ENCODE results near the gene TARBP2.
A peak's percentile ranks its signal among the peaks of the same experiment; 100 is the strongest.

The TARBP2 gene

DNA sequence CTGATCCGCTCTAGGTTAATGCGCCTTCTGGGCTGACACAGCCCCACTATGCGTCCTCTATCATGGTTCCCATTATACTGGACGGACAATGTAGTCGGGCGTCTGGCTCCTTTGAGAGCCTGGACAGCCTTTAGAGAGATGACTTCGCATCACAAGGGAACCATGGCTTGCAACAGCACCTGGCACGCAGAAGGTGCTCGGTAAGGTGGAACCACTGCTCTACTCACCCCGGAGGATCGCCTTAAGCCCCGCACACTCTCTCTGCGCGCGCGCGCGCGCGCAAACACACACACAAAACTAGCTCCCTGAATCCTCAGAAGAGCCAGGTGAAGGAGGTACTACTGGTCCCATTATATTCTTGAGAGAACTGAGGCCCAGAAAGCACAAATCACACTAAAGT is 8.9 kb upstream of the TARBP2 start:
- in situ Hi-C loops (cut with HindIII; ENCODE audit: low pct_ligation_motif_present, low pct_unique_long_range_greater_than_20kb, low sequenced_read_pairs) = no loop called here
- DNase-seq = no peak

DNA sequence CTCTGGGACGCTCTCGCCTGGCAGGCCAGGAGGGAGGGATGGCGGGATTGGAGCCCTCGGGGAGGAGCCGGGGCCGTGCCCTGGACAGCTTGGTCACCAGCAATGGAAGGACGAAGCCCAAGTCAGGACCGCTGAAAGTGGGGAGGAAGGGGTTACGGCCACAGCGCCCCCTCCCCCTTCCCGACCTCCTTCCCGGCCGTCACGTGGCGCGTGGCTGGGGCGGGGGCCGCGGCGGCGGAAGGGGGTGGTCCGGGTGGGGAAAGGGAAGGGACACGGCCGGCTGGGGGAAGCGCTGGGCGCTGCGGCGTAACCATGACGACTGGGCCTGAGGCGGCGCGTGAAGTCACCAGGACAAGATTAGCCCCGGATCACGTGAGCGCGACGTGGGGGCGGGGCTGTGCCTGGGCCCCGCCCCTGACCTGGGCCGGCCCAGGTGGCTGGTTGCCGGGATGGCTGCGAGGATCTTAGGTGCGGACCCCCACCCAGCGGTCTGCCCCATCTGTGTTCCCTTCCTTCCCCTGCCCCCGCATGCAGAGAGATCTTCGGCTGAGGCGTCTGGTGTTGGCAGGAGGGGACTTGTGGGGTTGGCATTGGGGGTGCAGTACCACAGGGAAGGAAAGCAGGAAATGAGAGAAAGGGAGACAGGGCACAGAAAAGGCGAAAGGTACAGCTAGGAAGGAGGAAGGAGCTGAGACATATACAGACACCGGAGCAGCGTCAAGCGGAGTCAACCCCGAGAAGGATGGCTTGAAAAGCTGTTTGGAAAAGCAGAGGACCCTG is 8.1 kb upstream of the TARBP2 start:
- peak; percentile 96 for DNase-seq
- in situ Hi-C loops (cut with HindIII; ENCODE audit: low pct_ligation_motif_present, low pct_unique_long_range_greater_than_20kb, low sequenced_read_pairs) = no loop called here

DNA sequence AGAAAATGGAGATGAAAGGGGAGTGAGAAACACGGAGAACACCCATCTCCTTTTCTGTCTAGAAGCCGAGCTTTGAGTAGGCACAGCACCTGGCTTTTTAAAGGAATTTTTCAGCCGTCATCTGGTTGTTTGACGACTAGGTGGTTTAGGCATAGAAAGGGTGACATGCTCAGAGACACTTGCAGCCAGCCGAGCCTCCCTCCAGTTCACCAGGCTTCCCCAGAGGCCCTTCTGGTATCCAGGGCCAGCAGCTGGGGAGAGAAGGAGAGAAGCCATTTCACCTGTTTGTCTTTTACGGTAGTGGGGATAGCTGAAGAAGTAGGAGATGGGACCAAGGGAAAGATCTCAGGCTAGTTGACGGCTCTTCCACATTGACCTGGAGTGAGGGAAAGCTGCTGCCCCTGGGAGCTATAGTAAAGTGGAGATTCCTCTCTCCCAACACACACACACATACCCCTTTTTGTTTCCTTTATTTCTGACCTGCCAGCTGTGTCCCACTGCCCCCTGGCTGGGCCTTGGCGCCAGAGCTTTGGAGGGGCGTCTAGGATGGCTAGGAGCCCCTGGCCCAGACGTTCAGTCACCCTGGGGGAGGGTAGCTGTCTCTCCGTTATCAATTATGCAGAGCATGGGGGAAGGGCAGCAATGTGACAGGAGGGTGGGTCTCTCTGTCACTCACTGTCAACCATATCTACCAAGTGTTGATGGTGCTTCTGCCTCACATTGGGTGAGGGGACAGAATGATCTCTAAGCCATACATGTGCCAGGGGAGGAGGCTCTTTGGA is 7.3 kb upstream of the TARBP2 start:
- in situ Hi-C loops (cut with HindIII; ENCODE audit: low pct_ligation_motif_present, low pct_unique_long_range_greater_than_20kb, low sequenced_read_pairs) = no loop called here

DNA sequence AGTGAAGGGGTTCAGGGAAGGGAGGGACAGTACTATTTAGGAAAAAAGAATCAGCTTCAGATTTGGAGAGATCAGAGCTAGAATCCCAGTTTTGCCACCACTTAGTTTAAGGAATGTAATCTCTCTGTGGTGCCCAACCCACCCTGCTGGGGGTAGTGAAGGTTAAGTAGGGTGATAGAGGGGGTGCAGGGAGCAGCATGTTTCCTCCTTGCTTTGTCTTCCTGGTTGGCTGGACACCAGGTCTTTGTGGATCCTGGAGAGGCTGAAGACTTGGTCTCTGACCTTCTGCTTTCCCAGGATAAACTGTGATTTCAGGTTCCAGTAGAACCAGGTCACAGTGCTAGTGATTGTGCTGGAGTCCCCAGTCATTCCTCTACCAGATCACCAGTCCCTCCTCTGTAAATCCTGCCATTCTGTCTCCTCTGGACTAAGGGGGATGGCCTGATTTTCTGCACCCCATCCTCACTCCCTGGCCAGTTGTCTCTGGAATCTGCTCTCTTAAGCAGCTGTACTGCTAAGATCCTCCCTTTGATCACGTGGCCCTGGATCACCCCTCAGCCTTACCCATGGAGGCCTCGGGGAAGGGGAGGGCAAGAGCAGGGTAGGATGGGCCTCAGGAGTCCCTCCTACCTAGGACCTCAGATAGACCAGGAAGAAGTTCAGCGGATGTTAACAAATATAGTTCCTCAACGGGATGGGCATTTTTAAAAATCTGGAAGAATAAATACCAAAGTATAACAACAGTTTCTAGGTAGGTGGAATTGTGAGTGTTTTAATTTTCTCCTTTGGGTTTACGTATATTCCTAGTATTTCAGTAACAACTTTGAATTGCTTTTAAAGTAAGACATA is 5.0 kb upstream of the TARBP2 start:
- in situ Hi-C loops (cut with HindIII; ENCODE audit: low pct_ligation_motif_present, low pct_unique_long_range_greater_than_20kb, low sequenced_read_pairs) = no loop called here

More for the DNA sequence above, 7.3 kb upstream of the TARBP2 start:
- DNase-seq = no peak

DNA sequence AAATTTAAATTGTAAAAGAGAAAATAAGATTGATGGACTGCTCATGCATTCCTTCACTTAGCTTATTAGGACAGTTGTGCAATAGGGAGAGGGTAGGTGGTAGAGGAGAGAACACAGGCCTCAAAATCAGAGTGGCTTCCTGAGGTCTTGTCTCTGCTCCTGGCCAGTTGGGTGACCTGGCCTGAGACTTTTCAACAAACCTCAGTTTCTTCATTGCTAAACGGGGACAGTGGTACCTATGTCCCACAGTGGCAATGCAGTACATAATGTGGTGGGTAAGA is 4.4 kb upstream of the TARBP2 start:
- no peak for DNase-seq
- in situ Hi-C loops (cut with HindIII; ENCODE audit: low pct_ligation_motif_present, low pct_unique_long_range_greater_than_20kb, low sequenced_read_pairs) = no loop called here

More for the DNA sequence above, 5.0 kb upstream of the TARBP2 start:
- DNase-seq = peak; percentile 95

DNA sequence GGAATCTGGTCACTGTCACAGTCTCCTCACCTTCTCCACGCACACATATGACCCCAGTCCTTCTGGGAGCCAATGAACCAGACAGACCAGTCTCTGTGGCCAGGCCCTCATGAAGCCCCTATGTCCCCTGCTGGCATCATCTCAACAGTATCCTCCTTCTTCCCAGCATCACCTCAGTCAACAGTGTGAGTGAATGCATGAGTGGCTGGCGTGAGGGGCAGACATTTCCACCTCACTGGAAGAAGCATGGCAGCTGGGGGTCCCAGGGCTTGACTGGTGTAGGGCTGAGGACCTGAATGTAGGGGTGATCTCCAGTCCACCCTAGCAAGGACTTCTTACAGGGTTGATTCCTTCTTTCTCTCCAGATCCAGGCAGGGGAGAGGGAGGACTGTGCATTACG is 3.6 kb upstream of the TARBP2 start:
- in situ Hi-C loops (cut with HindIII; ENCODE audit: low pct_ligation_motif_present, low pct_unique_long_range_greater_than_20kb, low sequenced_read_pairs) = no loop called here
- DNase-seq = no peak

DNA sequence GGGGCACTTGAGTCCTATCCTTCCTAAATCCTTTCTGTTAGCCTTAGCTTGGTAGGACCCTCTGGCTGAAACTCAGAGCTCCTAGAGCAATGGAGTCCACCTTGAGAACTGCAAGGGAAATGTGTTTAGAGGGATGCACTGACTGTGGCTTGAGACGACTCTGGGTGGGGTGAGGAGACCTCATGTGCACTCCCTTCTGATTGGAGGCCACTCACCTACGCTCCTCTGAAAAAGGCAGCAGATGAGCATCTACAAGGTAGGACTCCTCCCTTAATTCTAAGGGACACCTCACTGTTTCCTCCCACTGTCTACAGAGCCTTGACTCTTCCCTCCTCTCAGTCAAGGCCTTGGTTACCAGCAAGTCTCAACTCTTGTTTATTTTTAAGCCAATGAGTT is 2.9 kb upstream of the TARBP2 start:
- in situ Hi-C loops (cut with HindIII; ENCODE audit: low pct_ligation_motif_present, low pct_unique_long_range_greater_than_20kb, low sequenced_read_pairs) = no loop called here

DNA sequence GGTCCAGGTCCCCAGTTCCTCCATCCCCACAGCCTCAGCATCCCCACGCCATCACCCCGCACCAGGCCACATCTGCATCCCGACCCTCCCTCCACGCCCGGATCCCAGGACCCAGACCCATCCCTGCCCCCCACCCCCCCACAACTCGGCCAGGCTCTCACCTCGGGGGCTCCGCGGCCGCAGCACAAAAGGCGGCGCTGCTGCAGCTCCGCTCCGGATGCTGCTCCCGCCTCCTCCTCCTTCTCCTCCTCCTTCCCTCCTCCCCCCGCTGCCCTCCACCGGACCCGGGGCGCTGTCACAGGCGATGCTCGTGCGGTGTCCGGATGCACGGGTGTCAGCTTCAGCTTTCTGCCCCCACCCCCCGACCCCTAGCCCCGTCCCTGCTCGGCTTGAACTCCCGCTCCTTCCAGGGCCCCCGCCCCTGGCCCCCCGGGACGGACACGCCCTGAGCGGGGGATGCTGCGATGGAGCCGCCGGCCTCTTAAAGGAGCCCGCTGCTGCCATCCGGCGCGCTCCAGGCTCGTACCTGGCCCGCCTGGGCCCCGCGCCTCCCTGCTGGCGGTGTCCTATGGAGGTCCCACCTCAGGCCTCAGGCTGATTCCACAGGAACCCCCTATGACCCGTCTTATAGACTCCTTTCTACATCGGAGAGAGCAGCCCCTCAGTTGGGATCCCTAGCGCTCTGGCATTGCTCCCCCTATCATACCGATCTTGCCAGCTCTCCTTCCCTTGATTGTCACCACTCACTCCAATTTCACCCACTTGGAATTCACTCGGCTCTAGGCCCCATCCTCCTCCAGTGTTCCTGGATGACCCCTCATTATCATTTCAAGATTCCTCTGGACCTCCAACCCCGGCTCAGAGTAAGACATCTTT is 1.6 kb upstream of the TARBP2 start, which contains the start of gene MAP3K12:
TSS of gene MAP3K12 (minus strand) at position 193 of the 876 bp plus-strand sequence. CDS start 12,067 bp downstream, outside the sequence.
- DNase-seq = peak; percentile 80
- in situ Hi-C loops (cut with HindIII; ENCODE audit: low pct_ligation_motif_present, low pct_unique_long_range_greater_than_20kb, low sequenced_read_pairs) = no loop called here

More for the DNA sequence above, 2.9 kb upstream of the TARBP2 start:
- no peak for DNase-seq

DNA sequence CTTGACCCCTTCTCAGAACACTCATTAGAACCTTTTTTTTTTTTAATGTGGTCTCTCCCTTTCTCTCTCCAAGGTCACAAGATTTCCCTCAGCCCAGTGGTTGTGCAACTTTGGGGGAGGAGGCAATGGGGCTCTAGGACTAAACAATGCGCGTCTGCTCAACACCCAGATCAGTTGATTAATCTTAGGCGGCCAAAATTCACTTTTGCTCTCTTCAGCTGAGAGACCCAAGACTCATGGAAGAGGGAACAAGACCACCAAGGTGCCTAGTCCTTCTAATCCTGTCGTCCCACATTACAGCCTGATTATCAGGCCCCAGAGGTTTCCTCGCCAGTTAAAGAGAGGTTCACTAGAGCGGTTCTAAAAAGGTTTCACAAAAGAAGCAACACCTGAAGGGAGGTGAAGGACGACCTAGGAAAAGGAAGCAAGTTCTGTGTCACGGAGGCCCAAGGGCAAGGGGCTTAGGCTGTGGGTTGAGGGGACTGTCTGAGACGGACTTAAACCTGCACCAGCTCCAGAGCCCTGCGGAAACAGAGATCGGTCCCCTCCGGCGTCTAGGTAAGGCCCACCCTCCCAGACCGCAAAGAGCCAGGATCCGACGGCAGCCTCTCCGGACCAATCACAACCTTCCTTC is 824 bp upstream of the TARBP2 start:
- in situ Hi-C loops (cut with HindIII; ENCODE audit: low pct_ligation_motif_present, low pct_unique_long_range_greater_than_20kb, low sequenced_read_pairs) = no loop called here
- peak; percentile 57 for DNase-seq

DNA sequence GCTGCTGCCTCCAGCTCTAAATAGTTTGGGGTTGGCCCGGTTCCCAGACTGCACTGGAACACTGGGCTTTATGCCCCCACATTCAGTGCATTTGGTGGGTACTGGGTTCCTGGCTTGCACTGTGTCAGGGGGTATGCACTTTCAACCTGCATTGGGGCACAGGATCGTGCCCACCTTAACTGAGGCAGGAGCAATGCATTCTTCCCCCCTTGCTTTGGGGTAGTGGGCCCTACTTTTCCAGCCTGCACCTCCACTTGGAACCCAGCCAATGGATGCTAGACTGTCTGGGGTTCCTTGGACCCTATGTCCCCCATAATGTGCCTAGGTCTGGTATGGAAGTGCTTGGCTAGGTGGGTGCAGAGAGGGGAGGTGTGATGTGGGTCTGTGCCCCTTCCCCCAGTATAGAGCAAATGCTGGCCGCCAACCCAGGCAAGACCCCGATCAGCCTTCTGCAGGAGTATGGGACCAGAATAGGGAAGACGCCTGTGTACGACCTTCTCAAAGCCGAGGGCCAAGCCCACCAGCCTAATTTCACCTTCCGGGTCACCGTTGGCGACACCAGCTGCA is 615 bp downstream of the TARBP2 start:
- DNase-seq = no peak
- in situ Hi-C loops (cut with HindIII; ENCODE audit: low pct_ligation_motif_present, low pct_unique_long_range_greater_than_20kb, low sequenced_read_pairs) = no loop called here

DNA sequence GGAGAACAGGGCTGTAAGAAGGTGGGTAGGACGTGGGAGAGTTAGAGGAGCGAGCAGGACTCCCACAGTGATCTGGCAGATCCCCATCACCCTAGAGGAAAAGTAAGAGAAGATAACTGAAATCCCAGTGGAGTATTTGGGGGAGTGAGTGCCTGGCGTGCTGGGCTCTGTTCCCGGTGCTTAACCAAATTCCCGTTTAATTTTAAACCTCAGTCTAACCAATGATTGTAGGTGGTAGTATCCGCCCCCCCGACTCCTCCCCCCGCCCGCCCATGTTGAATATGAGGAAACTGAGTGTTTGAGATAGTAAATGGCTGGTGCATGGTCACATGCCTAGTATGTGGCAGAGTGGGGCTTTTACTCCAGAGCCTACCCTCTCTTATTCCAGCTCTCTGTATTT is 1.2 kb downstream of the TARBP2 start:
- DNase-seq = no peak
- in situ Hi-C loops (cut with HindIII; ENCODE audit: low pct_ligation_motif_present, low pct_unique_long_range_greater_than_20kb, low sequenced_read_pairs) = no loop called here

DNA sequence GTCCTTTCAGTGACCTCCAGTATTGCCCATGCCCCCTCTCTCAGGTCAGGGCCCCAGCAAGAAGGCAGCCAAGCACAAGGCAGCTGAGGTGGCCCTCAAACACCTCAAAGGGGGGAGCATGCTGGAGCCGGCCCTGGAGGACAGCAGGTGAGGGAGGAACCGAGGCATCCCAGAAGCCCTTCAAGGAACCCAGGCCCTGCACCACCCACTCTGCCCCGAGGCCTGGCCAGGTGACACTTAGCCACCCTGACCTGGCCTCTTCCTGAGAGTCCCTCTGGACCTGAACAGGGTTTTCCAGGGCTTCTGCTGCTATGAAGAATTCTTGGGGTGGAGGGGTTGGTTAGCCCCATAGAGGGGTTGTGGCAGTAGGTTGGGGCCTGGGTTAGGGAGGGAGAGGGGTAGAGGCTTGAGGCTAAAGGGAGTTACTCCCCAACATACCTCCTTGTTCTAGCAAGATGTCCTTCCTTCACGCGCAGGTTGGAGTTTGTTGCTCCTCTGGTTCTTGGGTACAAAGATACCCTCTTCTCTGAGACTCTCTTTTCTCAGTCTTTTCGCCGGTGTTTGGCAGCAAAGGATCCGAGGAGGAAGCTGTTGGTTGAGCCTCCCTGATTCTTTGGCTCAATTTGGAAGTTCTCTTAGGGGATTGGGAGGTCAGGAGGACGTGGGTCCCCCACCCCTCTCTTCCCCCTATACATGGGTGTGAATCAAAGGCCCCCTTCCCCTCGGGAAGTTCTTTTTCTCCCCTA is 2.1 kb downstream of the TARBP2 start:
- in situ Hi-C loops (cut with HindIII; ENCODE audit: low pct_ligation_motif_present, low pct_unique_long_range_greater_than_20kb, low sequenced_read_pairs) = no loop called here
- no peak for DNase-seq

DNA sequence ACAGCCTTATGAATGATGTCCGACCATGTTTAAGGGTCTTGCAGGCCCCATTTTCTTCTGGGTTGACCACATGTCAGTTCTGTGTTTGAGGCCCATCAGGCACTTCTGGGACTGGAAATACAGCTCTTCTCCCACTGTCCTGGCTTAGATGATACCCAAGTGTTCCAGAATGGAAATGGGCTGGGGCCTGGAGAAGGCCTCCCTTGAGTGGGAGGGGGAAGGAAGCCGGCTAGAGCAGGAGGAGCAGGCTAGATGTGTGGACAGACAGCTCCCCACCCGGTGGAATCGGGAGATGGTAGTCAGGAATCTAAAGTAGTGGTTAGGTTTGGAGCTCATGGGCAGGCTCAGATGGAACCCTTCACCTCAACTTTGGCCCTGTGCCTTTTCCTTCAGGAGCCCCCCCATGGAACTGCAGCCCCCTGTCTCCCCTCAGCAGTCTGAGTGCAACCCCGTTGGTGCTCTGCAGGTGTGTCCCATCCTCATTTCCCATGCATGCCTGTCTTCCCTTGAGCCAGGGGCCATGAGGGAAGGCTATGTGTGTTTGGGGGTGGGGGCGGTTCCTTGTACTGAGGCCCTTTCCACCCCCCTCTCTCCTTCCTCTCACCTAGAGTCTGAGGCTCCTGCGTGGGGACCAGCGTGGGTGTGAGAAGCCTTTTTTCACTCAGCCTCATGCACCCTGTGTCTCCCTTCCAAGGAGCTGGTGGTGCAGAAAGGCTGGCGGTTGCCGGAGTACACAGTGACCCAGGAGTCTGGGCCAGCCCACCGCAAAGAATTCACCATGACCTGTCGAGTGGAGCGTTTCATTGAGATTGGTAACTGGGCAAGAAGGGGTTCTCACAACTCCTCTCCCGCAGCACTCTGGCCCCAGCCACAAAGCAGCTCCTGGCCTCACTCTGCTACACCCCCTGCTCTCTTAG is 3.2 kb downstream of the TARBP2 start:
- in situ Hi-C loops (cut with HindIII; ENCODE audit: low pct_ligation_motif_present, low pct_unique_long_range_greater_than_20kb, low sequenced_read_pairs) = no loop called here
- no peak for DNase-seq

DNA sequence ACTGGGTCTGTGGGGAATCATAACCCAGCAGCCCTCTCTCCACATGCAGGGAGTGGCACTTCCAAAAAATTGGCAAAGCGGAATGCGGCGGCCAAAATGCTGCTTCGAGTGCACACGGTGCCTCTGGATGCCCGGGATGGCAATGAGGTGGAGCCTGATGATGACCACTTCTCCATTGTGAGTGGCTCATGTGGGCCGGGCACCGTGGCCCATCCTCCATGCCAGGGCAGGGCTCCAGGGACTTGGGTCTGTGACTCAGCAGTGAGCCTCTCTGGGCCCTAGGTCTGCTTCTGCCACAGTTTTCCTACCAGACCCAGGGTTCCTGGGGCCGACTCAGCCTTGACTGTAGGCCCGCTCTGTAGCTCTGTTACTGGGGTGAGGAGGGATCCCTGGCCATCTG is 4.0 kb downstream of the TARBP2 start:
- in situ Hi-C loops (cut with HindIII; ENCODE audit: low pct_ligation_motif_present, low pct_unique_long_range_greater_than_20kb, low sequenced_read_pairs) = no loop called here

DNA sequence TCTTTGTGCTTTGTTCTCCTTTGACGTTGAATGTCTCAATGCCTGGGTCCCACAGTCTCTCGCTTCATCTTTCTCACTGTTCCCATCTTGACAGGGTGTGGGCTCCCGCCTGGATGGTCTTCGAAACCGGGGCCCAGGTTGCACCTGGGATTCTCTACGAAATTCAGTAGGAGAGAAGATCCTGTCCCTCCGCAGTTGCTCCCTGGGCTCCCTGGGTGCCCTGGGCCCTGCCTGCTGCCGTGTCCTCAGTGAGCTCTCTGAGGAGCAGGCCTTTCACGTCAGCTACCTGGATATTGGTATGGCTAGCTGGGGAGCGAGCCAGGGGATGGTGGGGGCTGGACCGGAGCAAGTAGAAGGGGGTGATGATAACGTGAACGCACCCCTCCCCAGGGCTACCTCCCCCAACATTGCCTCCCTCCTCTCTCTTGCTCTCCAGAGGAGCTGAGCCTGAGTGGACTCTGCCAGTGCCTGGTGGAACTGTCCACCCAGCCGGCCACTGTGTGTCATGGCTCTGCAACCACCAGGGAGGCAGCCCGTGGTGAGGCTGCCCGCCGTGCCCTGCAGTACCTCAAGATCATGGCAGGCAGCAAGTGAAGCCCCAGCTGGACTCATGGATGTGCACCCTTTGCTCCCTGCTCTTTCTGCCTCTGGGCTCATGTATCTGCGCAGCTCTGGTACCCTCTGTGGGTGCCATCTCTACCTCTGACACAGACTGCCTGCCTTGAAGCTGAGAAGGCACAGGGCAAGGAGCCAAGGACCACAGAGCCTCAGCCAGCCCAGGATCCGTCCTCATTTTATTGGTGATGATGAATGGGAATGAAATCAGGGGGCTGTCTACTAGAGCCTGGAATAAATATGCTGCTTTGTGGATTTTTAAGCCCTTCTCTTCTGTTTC is 4.7 kb downstream of the TARBP2 start:
- in situ Hi-C loops (cut with HindIII; ENCODE audit: low pct_ligation_motif_present, low pct_unique_long_range_greater_than_20kb, low sequenced_read_pairs) = no loop called here
- no peak for DNase-seq

More for the DNA sequence above, 4.0 kb downstream of the TARBP2 start:
- no peak for DNase-seq

Data from ACHN (cell line).